H7 (cell line): ENCODE measurements around the gene OAS3. TPM values are rescaled to one million over a fixed set of nuclear protein-coding genes. Genes with fewer than 3 reads are reported as not detected.

ENCODE experiments used
- DNase-seq: peaks from one replicate; pipeline ENCODE4 v3.0.0; 2012
- H3K27me3 ChIP-seq: 2 replicates; pipeline ENCODE4 v1.6.0; 2011; ENCODE audit warnings: mild to moderate bottlenecking, low read length; ENCODE audit not compliant: control insufficient read depth, insufficient read depth
- H3K36me3 ChIP-seq: replicated peaks from 2 replicates; pipeline ENCODE4 v1.5.1; 2011; ENCODE audit warnings: low read length; ENCODE audit not compliant: control insufficient read depth, insufficient read depth
- H3K4me3 ChIP-seq: 2 replicates; pipeline ENCODE4 v1.5.1; 2011; ENCODE audit warnings: low read depth, mild to moderate bottlenecking, control low read depth, low read length, moderate library complexity; ENCODE audit not compliant: insufficient read depth
- total RNA-seq: library from RNA; depleted of rRNA; stranded (reverse); fragments of >200 nt; shearing (Covaris generic); gene quantifications from 2 replicates; pipeline ENCODE4 v1.2.3, GENCODE V29; 2014; rRNA removed

Gene OAS3
- 0.21 and 3.6 TPM in 2 replicates for total RNA-seq

- Histone ChIP-seq H3K4me3 (peak within 1 kb of the TSS; percentile 46), H3K27me3 (peaks cover 15% of the 10 kb centered on the region), H3K36me3 (no peaks in the 10 kb centered on the region)
- DNase-seq = peak; percentile 65
Observed at GRCh38 chr12:112937741-112938719, at the start of gene OAS3. Gene OAS3, plus strand, starts transcription at chr12:112938474. Its CDS starts 57 bp downstream, at chr12:112938531.

- DNase-seq = no peak
- Histone ChIP-seq H3K36me3 (no peaks in the 10 kb centered on the region), H3K27me3 (no peaks in the 10 kb centered on the region), H3K4me3 (no peak overlapping the region)
Observed at GRCh38 chr12:112891093-112892024, 46.9 kb upstream of the OAS3 start.

GRCh38 chr12:112892856-112893255 is 45.4 kb upstream of the OAS3 start:
- no peak overlapping the region for H3K4me3 ChIP-seq
- no peaks in the 10 kb centered on the region for H3K36me3 ChIP-seq
- DNase-seq = no peak
- H3K27me3 ChIP-seq = no peaks in the 10 kb centered on the region

- DNase-seq = no peak
- no peak overlapping the region for H3K4me3 ChIP-seq
- H3K36me3 ChIP-seq = no peaks in the 10 kb centered on the region
- no peaks in the 10 kb centered on the region for H3K27me3 ChIP-seq
Observed at GRCh38 chr12:112894128-112894527, 44.1 kb upstream of the OAS3 start.

GRCh38 chr12:112898380-112898779 is 39.9 kb upstream of the OAS3 start:
- Histone ChIP-seq H3K4me3 (no peak overlapping the region), H3K27me3 (no peaks in the 10 kb centered on the region), H3K36me3 (no peaks in the 10 kb centered on the region)
- no peak for DNase-seq

GRCh38 chr12:112900298-112901145 is 37.8 kb upstream of the OAS3 start:
- peak; percentile 70 for DNase-seq
- Histone ChIP-seq H3K27me3 (no peaks in the 10 kb centered on the region), H3K4me3 (no peak overlapping the region), H3K36me3 (no peaks in the 10 kb centered on the region)

GRCh38 chr12:112901271-112901670 is 37.0 kb upstream of the OAS3 start:
- H3K27me3 ChIP-seq = no peaks in the 10 kb centered on the region
- H3K4me3 ChIP-seq = no peak overlapping the region
- H3K36me3 ChIP-seq = no peaks in the 10 kb centered on the region
- DNase-seq = no peak

- DNase-seq = no peak
- no peak overlapping the region for H3K4me3 ChIP-seq
- no peaks in the 10 kb centered on the region for H3K36me3 ChIP-seq
- H3K27me3 ChIP-seq = no peaks in the 10 kb centered on the region
Observed at GRCh38 chr12:112904571-112904970, 33.7 kb upstream of the OAS3 start.

GRCh38 chr12:112905451-112906089 is 32.7 kb upstream of the OAS3 start:
- no peak for DNase-seq

GRCh38 chr12:112906712-112907414 is 31.4 kb upstream of the OAS3 start, which contains the start of gene OAS1:
Gene OAS1, plus strand, starts transcription at chr12:112906962. Its CDS starts 78 bp downstream, at chr12:112907040.
- Histone ChIP-seq H3K27me3 (no peaks in the 10 kb centered on the region), H3K36me3 (no peaks in the 10 kb centered on the region), H3K4me3 (no peak within 1 kb of the TSS)
- DNase-seq = no peak

More at GRCh38 chr12:112905451-112906089, 32.7 kb upstream of the OAS3 start:
- no peak overlapping the region for H3K4me3 ChIP-seq
- no peaks in the 10 kb centered on the region for H3K36me3 ChIP-seq
- no peaks in the 10 kb centered on the region for H3K27me3 ChIP-seq

GRCh38 chr12:112907415-112908157 is 30.7 kb upstream of the OAS3 start:
- H3K4me3 ChIP-seq = no peak overlapping the region
- H3K27me3 ChIP-seq = no peaks in the 10 kb centered on the region
- H3K36me3 ChIP-seq = no peaks in the 10 kb centered on the region

GRCh38 chr12:112908548-112908947 is 29.7 kb upstream of the OAS3 start:
- Histone ChIP-seq H3K27me3 (no peaks in the 10 kb centered on the region), H3K36me3 (no peaks in the 10 kb centered on the region), H3K4me3 (no peak overlapping the region)
- DNase-seq = no peak

More at GRCh38 chr12:112907415-112908157, 30.7 kb upstream of the OAS3 start:
- no peak for DNase-seq
